ENCODE results near the gene PCDHGB5. TPM values are rescaled to one million over a fixed set of nuclear protein-coding genes. Genes with fewer than 3 reads are reported as not detected.
"Not testable (repeated sequence)": the region's sequence is repeated elsewhere in the genome, so short reads cannot be mapped to it uniquely, and the experiment has no call there.

Gene PCDHGB5
- total RNA-seq (10 to 100 TPM; 17.5 to 21.5 TPM), polyA plus RNA-seq (ENCODE audit: insufficient read length in 2 of 2) (10 to 100 TPM; 22.7 to 33.5 TPM)
- long read RNA-seq, donor 1, full-length matches to known transcripts, result 11 of 11 reads
- long read RNA-seq, donor 1, partial matches to known transcripts, result 0 of 11 reads
- long read RNA-seq, donor 1, other reads (novel, unspliced or antisense), result 0 of 11 reads
- long read RNA-seq, donor 2, full-length matches to known transcripts, result 17 of 17 reads
- long read RNA-seq, donor 2, partial matches to known transcripts, result 0 of 17 reads
- long read RNA-seq, donor 2, other reads (novel, unspliced or antisense), result 0 of 17 reads
- long read RNA-seq, donor 3, full-length matches to known transcripts, result 14 of 14 reads
- long read RNA-seq, donor 3, partial matches to known transcripts, result 0 of 14 reads
- long read RNA-seq, donor 3, other reads (novel, unspliced or antisense), result 0 of 14 reads
- long read RNA-seq, donor 4, full-length matches to known transcripts, result 2 of 2 reads
- long read RNA-seq, donor 4, partial matches to known transcripts, result 0 of 2 reads
- long read RNA-seq, donor 4, other reads (novel, unspliced or antisense), result 0 of 2 reads

DNA sequence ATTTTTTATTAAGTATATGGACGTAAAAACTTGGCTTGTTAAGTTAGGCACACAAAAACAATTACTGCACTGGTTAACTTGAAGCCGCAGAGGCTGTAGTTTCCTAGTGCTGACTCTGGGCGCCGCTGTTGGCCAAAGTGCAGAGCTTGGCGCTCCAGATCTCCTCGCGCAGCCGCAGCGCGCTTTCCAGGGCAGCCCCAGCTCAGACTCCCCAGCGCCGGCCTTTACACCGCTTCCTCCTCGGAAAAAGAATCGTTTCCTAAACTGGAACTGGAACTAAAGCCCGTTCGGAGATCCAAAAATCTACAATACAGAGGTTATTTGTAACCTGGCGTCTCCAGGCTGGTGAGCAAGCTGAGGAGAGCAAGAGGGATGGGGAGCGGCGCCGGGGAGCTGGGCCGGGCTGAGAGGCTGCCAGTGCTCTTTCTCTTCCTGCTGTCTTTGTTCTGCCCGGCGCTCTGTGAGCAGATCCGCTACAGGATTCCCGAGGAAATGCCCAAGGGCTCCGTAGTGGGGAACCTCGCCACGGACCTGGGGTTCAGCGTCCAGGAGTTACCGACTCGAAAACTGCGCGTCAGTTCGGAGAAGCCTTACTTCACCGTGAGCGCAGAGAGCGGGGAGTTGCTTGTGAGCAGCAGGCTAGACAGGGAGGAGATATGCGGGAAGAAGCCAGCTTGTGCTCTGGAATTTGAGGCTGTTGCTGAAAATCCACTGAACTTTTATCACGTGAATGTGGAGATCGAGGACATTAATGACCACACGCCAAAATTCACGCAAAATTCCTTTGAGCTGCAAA is at the start of gene PCDHGB5:
TSS of gene PCDHGB5 (plus strand) at position 192 of the 796 bp plus-strand sequence. CDS start at position 373, 181 bp downstream.
- not testable (repeated sequence) for H3K27ac ChIP-seq (ENCODE audit: low read depth, low read length); H3K27me3 ChIP-seq (ENCODE audit: control insufficient read depth, insufficient read depth, low read length)
- peaks cover 64% of the 10 kb centered on the region for H3K9me3 ChIP-seq (ENCODE audit: control insufficient read depth, insufficient read depth, low read length)
- peaks cover 14% of the 10 kb centered on the region for H3K36me3 ChIP-seq (ENCODE audit: control insufficient read depth, insufficient read depth, low read length)
- DNase-seq (ENCODE audit: low read depth in 4 of 6, low spot score in 6 of 6), result peak in 2 of 6 donors; percentile 13 to 23
- 5% methylated on average over 17 of the region's 43 CpGs for WGBS (ENCODE audit: insufficient coverage)
- H3K4me3 ChIP-seq (ENCODE audit: low read depth, low read length), result peak within 1 kb of the TSS; percentile 9
- H3K4me1 ChIP-seq (ENCODE audit: control insufficient read depth, insufficient read depth, low read length), result peaks cover 13% of the 10 kb centered on the region

DNA sequence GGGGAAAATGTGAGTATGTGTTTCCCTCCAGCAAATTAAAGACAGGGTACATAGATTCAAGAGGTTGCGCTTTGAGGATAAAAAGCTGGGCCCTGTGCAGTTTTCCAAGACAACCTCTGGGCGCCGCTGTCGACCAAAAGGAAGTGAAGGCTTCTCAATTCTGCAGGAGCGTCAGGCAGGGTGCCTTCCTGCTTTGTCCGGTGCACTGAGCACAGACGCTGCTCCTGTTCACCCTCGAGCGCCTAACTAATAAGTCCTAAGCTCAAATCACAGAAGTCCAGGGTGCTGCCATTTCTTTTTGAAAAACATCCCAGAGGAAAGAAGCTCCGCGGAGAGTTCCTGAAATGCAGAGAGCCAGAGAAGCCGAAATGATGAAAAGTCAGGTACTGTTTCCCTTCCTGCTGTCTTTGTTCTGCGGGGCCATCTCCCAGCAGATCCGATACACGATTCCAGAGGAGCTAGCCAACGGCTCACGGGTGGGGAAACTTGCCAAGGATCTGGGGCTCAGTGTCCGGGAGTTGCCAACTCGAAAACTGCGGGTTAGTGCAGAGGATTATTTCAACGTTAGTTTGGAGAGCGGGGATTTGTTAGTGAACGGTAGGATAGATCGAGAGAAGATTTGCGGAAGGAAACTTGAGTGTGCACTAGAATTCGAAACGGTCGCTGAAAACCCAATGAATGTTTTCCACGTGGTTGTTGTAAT is 47.7 kb upstream of the PCDHGB5 start, which contains the start of gene PCDHGB1:
TSS of gene PCDHGB1 (plus strand) at position 183 of the 703 bp plus-strand sequence. CDS start at position 345, 162 bp downstream.
- 19% methylated on average over 29 of the region's 29 CpGs for WGBS (ENCODE audit: insufficient coverage)
- H3K36me3 ChIP-seq (ENCODE audit: control insufficient read depth, insufficient read depth, low read length), result peaks cover 6% of the 10 kb centered on the region
- H3K27me3 ChIP-seq (ENCODE audit: control insufficient read depth, insufficient read depth, low read length), result no peaks in the 10 kb centered on the region
- no peak within 1 kb of the TSS for H3K27ac ChIP-seq (ENCODE audit: low read depth, low read length)
- H3K9me3 ChIP-seq (ENCODE audit: control insufficient read depth, insufficient read depth, low read length), result peaks cover 37% of the 10 kb centered on the region
- no peak within 1 kb of the TSS for H3K4me3 ChIP-seq (ENCODE audit: low read depth, low read length)
- peak in 1 of 6 donors; percentile 42 for DNase-seq (ENCODE audit: low read depth in 4 of 6, low spot score in 6 of 6)
- no peaks in the 10 kb centered on the region for H3K4me1 ChIP-seq (ENCODE audit: control insufficient read depth, insufficient read depth, low read length)

DNA sequence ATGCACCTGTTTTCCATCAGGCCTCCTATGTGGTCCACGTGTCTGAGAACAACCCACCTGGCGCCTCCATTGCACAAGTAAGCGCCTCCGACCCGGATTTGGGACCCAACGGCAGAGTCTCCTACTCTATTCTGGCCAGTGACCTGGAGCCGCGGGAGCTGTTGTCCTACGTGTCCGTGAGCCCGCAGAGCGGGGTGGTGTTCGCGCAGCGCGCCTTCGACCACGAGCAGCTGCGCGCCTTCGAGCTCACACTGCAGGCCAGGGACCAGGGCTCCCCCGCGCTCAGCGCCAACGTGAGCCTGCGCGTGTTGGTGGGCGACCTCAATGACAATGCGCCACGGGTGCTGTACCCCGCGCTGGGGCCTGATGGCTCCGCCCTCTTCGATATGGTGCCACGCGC is 46.2 kb upstream of the PCDHGB5 start:
- Histone ChIP-seq H3K27ac (ENCODE audit: low read depth, low read length) (no peak overlapping the region), H3K36me3 (ENCODE audit: control insufficient read depth, insufficient read depth, low read length) (peaks cover 8% of the 10 kb centered on the region), H3K4me1 (ENCODE audit: control insufficient read depth, insufficient read depth, low read length) (no peaks in the 10 kb centered on the region), H3K4me3 (ENCODE audit: low read depth, low read length) (no peak overlapping the region), H3K9me3 (ENCODE audit: control insufficient read depth, insufficient read depth, low read length) (peaks cover 33% of the 10 kb centered on the region), H3K27me3 (ENCODE audit: control insufficient read depth, insufficient read depth, low read length) (no peaks in the 10 kb centered on the region)
- WGBS (ENCODE audit: insufficient coverage), result 25% methylated on average over 24 of the region's 36 CpGs
- no peak for DNase-seq (ENCODE audit: low read depth in 4 of 6, low spot score in 6 of 6)

DNA sequence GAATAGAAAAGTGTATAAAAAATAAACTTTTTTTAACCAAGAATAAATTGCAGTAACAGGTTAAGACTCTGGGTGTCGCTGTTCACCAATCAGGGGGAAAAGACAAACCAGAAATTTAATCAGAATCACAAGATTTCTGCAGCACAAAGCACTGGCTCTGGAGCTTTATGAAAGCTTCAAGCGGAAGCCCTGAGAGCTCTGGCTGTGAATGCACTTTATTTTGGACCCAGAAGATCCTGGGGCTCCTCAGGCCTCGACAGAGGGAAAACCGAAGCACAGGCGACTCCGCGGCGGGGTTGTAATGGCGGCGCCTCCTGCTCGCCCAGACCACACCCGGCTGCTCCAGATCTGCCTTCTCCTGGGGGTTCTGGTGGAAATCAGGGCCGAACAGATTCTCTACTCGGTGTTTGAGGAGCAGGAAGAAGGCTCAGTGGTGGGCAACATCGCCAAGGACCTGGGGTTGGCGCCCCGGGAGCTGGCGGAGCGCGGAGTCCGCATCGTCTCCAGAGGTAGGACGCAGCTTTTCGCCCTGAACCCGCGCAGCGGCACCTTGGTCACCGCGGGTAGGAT is 42.8 kb upstream of the PCDHGB5 start, which contains the start of gene PCDHGA4:
TSS of gene PCDHGA4 (plus strand) at position 122 of the 570 bp plus-strand sequence. CDS start at position 209, 87 bp downstream.
- peaks cover 13% of the 10 kb centered on the region for H3K36me3 ChIP-seq (ENCODE audit: control insufficient read depth, insufficient read depth, low read length)
- H3K4me1 ChIP-seq (ENCODE audit: control insufficient read depth, insufficient read depth, low read length), result no peaks in the 10 kb centered on the region
- H3K4me3 ChIP-seq (ENCODE audit: low read depth, low read length), result no peak within 1 kb of the TSS
- H3K9me3 ChIP-seq (ENCODE audit: control insufficient read depth, insufficient read depth, low read length), result peaks cover 49% of the 10 kb centered on the region
- WGBS (ENCODE audit: insufficient coverage), result 12% methylated on average over 28 of the region's 29 CpGs
- no peaks in the 10 kb centered on the region for H3K27me3 ChIP-seq (ENCODE audit: control insufficient read depth, insufficient read depth, low read length)
- DNase-seq (ENCODE audit: low read depth in 4 of 6, low spot score in 6 of 6), result peak in 2 of 6 donors; percentile 9 to 13
- H3K27ac ChIP-seq (ENCODE audit: low read depth, low read length), result no peak within 1 kb of the TSS

DNA sequence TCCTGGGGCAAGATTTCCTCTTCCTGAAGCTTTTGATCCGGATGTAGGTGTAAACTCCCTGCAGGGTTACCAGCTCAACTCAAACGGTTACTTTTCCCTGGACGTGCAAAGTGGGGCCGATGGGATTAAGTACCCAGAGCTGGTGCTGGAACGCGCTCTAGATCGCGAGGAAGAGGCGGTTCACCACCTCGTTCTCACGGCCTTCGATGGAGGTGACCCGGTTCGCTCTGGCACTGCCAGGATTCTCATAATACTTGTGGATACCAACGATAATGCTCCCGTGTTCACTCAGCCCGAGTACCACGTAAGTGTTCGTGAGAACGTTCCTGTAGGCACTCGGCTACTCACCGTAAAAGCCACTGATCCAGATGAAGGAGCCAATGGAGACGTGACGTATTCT is 42.1 kb upstream of the PCDHGB5 start:
- H3K4me3 ChIP-seq (ENCODE audit: low read depth, low read length), result no peak overlapping the region

DNA sequence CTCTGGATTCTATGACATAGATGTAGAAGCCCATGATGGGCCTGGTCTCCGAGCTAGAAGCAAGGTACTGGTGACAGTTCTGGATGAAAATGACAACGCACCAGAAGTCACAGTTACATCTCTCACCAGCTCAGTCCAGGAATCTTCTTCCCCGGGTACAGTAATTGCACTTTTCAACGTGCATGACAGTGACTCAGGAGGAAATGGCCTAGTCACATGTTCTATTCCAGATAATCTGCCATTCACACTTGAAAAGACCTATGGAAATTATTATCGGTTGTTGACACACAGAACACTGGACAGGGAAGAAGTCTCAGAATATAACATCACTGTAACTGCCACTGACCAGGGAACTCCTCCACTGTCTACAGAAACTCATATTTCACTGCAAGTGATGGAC is 41.6 kb upstream of the PCDHGB5 start:
- Histone ChIP-seq H3K9me3 (ENCODE audit: control insufficient read depth, insufficient read depth, low read length) (peaks cover 46% of the 10 kb centered on the region), H3K4me3 (ENCODE audit: low read depth, low read length) (no peak overlapping the region), H3K4me1 (ENCODE audit: control insufficient read depth, insufficient read depth, low read length) (no peaks in the 10 kb centered on the region), H3K36me3 (ENCODE audit: control insufficient read depth, insufficient read depth, low read length) (peaks cover 12% of the 10 kb centered on the region), H3K27ac (ENCODE audit: low read depth, low read length) (no peak overlapping the region), H3K27me3 (ENCODE audit: control insufficient read depth, insufficient read depth, low read length) (no peaks in the 10 kb centered on the region)
- DNase-seq (ENCODE audit: low read depth in 4 of 6, low spot score in 6 of 6), result no peak
- 74% methylated on average over 4 of the region's 5 CpGs for WGBS (ENCODE audit: insufficient coverage)

More for the DNA sequence above, 42.1 kb upstream of the PCDHGB5 start:
- no peak overlapping the region for H3K27ac ChIP-seq (ENCODE audit: low read depth, low read length)
- no peak for DNase-seq (ENCODE audit: low read depth in 4 of 6, low spot score in 6 of 6)
- H3K4me1 ChIP-seq (ENCODE audit: control insufficient read depth, insufficient read depth, low read length), result no peaks in the 10 kb centered on the region
- no peaks in the 10 kb centered on the region for H3K27me3 ChIP-seq (ENCODE audit: control insufficient read depth, insufficient read depth, low read length)
- WGBS (ENCODE audit: insufficient coverage), result 37% methylated on average over 22 of the region's 24 CpGs
- H3K9me3 ChIP-seq (ENCODE audit: control insufficient read depth, insufficient read depth, low read length), result peaks cover 48% of the 10 kb centered on the region
- peaks cover 12% of the 10 kb centered on the region for H3K36me3 ChIP-seq (ENCODE audit: control insufficient read depth, insufficient read depth, low read length)

DNA sequence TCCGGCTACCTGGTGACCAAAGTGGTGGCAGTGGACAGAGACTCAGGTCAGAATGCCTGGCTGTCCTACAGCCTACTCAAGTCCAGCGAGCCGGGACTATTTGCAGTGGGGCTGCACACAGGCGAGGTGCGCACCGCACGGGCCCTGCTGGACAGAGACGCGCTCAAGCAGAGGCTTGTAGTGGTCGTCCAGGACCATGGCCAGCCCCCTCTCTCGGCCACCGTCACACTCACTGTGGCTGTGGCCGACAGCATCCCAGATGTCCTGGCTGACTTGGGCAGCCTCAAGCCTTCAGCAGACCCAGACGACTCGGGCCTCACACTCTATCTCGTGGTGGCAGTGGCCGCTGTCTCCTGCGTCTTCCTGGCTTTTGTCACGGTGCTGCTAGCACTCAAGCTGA is 40.8 kb upstream of the PCDHGB5 start:
- Histone ChIP-seq H3K4me1 (ENCODE audit: control insufficient read depth, insufficient read depth, low read length) (no peaks in the 10 kb centered on the region), H3K9me3 (ENCODE audit: control insufficient read depth, insufficient read depth, low read length) (peaks cover 44% of the 10 kb centered on the region), H3K27ac (ENCODE audit: low read depth, low read length) (no peak overlapping the region), H3K27me3 (ENCODE audit: control insufficient read depth, insufficient read depth, low read length) (no peaks in the 10 kb centered on the region), H3K36me3 (ENCODE audit: control insufficient read depth, insufficient read depth, low read length) (peaks cover 9% of the 10 kb centered on the region), H3K4me3 (ENCODE audit: low read depth, low read length) (no peak overlapping the region)
- DNase-seq (ENCODE audit: low read depth in 4 of 6, low spot score in 6 of 6), result no peak
- WGBS (ENCODE audit: insufficient coverage), result 39% methylated on average over 19 of the region's 19 CpGs

DNA sequence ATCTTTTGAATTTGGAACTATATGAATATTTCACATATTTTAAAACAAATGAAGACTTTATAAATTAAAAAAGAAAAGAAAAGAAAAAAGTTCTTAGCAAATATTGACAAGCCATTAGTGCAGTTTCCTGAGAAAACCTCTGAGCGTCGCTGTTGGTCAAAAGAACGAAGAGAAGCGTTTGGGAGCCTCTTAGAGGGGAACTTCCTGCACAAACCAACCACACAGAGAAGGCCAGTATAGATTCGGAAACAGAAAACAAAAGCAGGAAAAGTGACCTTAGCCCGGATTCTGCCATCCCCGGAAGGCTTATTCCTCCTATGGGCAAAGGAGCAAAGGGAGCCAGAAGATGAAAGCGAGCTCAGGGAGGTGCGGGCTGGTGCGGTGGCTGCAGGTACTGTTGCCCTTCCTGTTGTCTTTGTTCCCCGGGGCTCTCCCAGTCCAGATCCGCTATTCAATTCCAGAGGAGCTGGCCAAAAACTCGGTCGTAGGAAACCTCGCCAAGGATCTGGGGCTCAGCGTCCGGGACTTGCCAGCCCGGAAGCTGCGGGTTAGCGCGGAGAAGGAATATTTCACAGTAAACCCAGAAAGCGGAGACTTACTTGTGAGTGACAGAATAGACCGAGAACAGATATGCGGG is 37.8 kb upstream of the PCDHGB5 start, which contains the start of gene PCDHGB2:
TSS of gene PCDHGB2 (plus strand) at position 205 of the 637 bp plus-strand sequence. CDS start at position 347, 142 bp downstream.
- 23% methylated on average over 24 of the region's 24 CpGs for WGBS (ENCODE audit: insufficient coverage)
- Histone ChIP-seq H3K36me3 (ENCODE audit: control insufficient read depth, insufficient read depth, low read length) (peaks cover 12% of the 10 kb centered on the region), H3K27ac (ENCODE audit: low read depth, low read length) (no peak within 1 kb of the TSS), H3K9me3 (ENCODE audit: control insufficient read depth, insufficient read depth, low read length) (peaks cover 52% of the 10 kb centered on the region), H3K4me1 (ENCODE audit: control insufficient read depth, insufficient read depth, low read length) (peaks cover 5% of the 10 kb centered on the region), H3K4me3 (ENCODE audit: low read depth, low read length) (no peak within 1 kb of the TSS), H3K27me3 (ENCODE audit: control insufficient read depth, insufficient read depth, low read length) (no peaks in the 10 kb centered on the region)
- DNase-seq (ENCODE audit: low read depth in 4 of 6, low spot score in 6 of 6), result peak in 2 of 6 donors; percentile 21 to 30
